SK-N-SH (cell line): ENCODE results near the gene WHRN. TPM values are rescaled to one million over a fixed set of nuclear protein-coding genes. Genes with fewer than 3 reads are reported as not detected.

Experiments used
- CTCF ChIA-PET: fragments of 300-600, 350-600 bp; formaldehyde crosslinking; extraction: SDS; loops from one replicate; lab custom pipeline; 2021; lab: Yijun Ruan, JAX
- POLR2A ChIA-PET: fragments of 350-600 bp; sonication (Branson Sonifier 250); formaldehyde crosslinking; extraction: SDS; loops from one replicate; lab custom pipeline; 2020; ENCODE audit warnings: antibody characterized with exemption, inconsistent platforms; lab: Yijun Ruan, JAX
- DNase-seq: peaks from one replicate; pipeline ENCODE4 v3.0.0; 2012
- H2AFZ ChIP-seq: fragments of 200-600 bp; sonication (generic); 2 replicates; pipeline ENCODE4 v1.8.1; 2016; ENCODE audit warnings: antibody characterized with exemption, mild to moderate bottlenecking, low read depth
- H3F3A ChIP-seq: fragments of 200-600 bp; sonication (generic); replicated peaks from 2 replicates; pipeline ENCODE3; 2016; ENCODE audit warnings: antibody characterized with exemption, mild to moderate bottlenecking; ENCODE audit not compliant: insufficient read depth
- H3K27ac ChIP-seq, 2 experiments: fragments of 200-500 bp in 1 of 2; fragments of 200-600 bp in 1 of 2; sonication (Bioruptor generic) in 1 of 2; sonication (generic), shearing (Covaris generic) in 1 of 2; 2 replicates each; pipeline versions ENCODE4 v1.5.1 to v1.6.1; 2014 to 2016; ENCODE audit warnings: low read depth in 2 of 2, inconsistent platforms in 1 of 2, low read length in 1 of 2, mild to moderate bottlenecking in 1 of 2, mixed read lengths in 1 of 2
- H3K27me3 ChIP-seq: fragments of 200-600 bp; sonication (generic), shearing (Covaris generic); 2 replicates; pipeline ENCODE4 v1.6.1; 2016; ENCODE audit warnings: mixed run types; ENCODE audit not compliant: insufficient read depth
- H3K36me3 ChIP-seq, 2 experiments: fragments of 200-500 bp in 1 of 2; fragments of 200-600 bp in 1 of 2; sonication (Bioruptor generic) in 1 of 2; sonication (generic) in 1 of 2; replicated peaks in 1 of 2; 2 replicates each; pipeline versions ENCODE3 to v1.5.1; 2014 to 2016; ENCODE audit warnings: low read length in 1 of 2, mild to moderate bottlenecking in 1 of 2; ENCODE audit not compliant: insufficient read depth in 2 of 2, control insufficient read depth in 1 of 2
- H3K4me1 ChIP-seq, 2 experiments: fragments of 200-500 bp in 1 of 2; fragments of 200-600 bp in 1 of 2; sonication (Bioruptor generic) in 1 of 2; sonication (generic), shearing (Covaris generic) in 1 of 2; 2 replicates each; pipeline versions ENCODE4 v1.5.1 to v1.6.1; 2014 to 2016; ENCODE audit warnings: low read depth in 1 of 2, low read length in 1 of 2, mixed run types in 1 of 2; ENCODE audit not compliant: insufficient read depth in 2 of 2, control insufficient read depth in 1 of 2
- H3K4me2 ChIP-seq: fragments of 200-600 bp; sonication (generic), shearing (Covaris generic); 2 replicates; pipeline ENCODE4 v1.6.1; 2017; ENCODE audit warnings: mixed run types
- H3K4me3 ChIP-seq, 2 experiments: fragments of 200-500 bp in 1 of 2; fragments of 200-600 bp in 1 of 2; sonication (Bioruptor generic) in 1 of 2; sonication (generic), shearing (Covaris generic) in 1 of 2; 2 replicates each; pipeline versions ENCODE4 v1.5.1 to v1.8.1; 2014 to 2016; ENCODE audit warnings: low read depth in 2 of 2, inconsistent platforms in 1 of 2, low read length in 1 of 2, mild to moderate bottlenecking in 1 of 2, mixed read lengths in 1 of 2, moderate library complexity in 1 of 2
- H3K79me2 ChIP-seq: fragments of 200-600 bp; sonication (generic); 2 replicates; pipeline ENCODE4 v1.8.1; 2017; ENCODE audit warnings: mild to moderate bottlenecking; ENCODE audit not compliant: insufficient read depth
- H3K9ac ChIP-seq: fragments of 200-600 bp; sonication (generic); 2 replicates; pipeline ENCODE4 v1.6.1; 2017; ENCODE audit warnings: mixed run types
- H3K9me2 ChIP-seq: fragments of 200-600 bp; sonication (generic); 2 replicates; pipeline ENCODE4 v1.6.1; 2017; ENCODE audit warnings: mixed run types
- H3K9me3 ChIP-seq: fragments of 200-600 bp; sonication (generic); 2 replicates; pipeline ENCODE4 v1.6.1; 2017; ENCODE audit warnings: mixed run types, mild to moderate bottlenecking, moderate library complexity
- H4K20me1 ChIP-seq: fragments of 200-600 bp; sonication (generic); 2 replicates; pipeline ENCODE4 v1.6.1; 2017; ENCODE audit warnings: mild to moderate bottlenecking, mixed run types; ENCODE audit not compliant: insufficient read depth
- CTCF ChIP-seq: fragments of 200-600 bp; sonication (generic); IDR thresholded peaks from 2 replicates; pipeline ENCODE4 v1.6.1; 2017; ENCODE audit warnings: antibody characterized with exemption, mild to moderate bottlenecking, moderate library complexity
- EP300 ChIP-seq, 2 experiments: IDR thresholded peaks; 2 replicates each; pipeline versions ENCODE4 v1.4.0 to v1.6.1; 2012; ENCODE audit warnings: borderline replicate concordance in 1 of 2, low read depth in 1 of 2, low read length in 1 of 2
- FOSL2 ChIP-seq: IDR thresholded peaks from 2 replicates; pipeline ENCODE4 v1.4.0; 2012; ENCODE audit warnings: low read depth, mild to moderate bottlenecking, moderate library complexity, borderline replicate concordance
- FOXJ3 ChIP-seq: sonication (generic); formaldehyde crosslinking; IDR thresholded peaks from 2 replicates; pipeline ENCODE4 v1.5.1; 2020; ENCODE audit warnings: mild to moderate bottlenecking, missing genetic modification reagents
- GATA2 ChIP-seq: sonication (generic); formaldehyde crosslinking; IDR thresholded peaks from 2 replicates; pipeline ENCODE4 v1.5.0; 2020; ENCODE audit warnings: mild to moderate bottlenecking, missing genetic modification reagents
- JUND ChIP-seq: IDR thresholded peaks from 2 replicates; pipeline ENCODE4 v1.4.0; 2012
- NFIC ChIP-seq: IDR thresholded peaks from 2 replicates; pipeline ENCODE4 v1.4.0; 2012; ENCODE audit warnings: borderline replicate concordance
- NRF1 ChIP-seq: IDR thresholded peaks from 2 replicates; pipeline ENCODE4 v1.6.1; 2012; ENCODE audit warnings: low read depth, mild to moderate bottlenecking, low read length
- POLR2AphosphoS5 ChIP-seq: IDR thresholded peaks from 2 replicates; pipeline ENCODE4 v1.6.1; 2012; ENCODE audit warnings: low read depth, low read length
- RCOR1 ChIP-seq: fragments of 150-350 bp; IDR thresholded peaks from 2 replicates; pipeline ENCODE4 v1.6.1; 2017; ENCODE audit warnings: antibody characterized with exemption, low read length
- SIN3A ChIP-seq: IDR thresholded peaks from 2 replicates; pipeline ENCODE4 v1.6.1; 2012; ENCODE audit warnings: low read depth, mild to moderate bottlenecking, low read length, moderate library complexity, borderline replicate concordance
- SMC3 ChIP-seq: IDR thresholded peaks from 2 replicates; pipeline ENCODE4 v1.6.1; 2012; ENCODE audit warnings: low read depth, low read length, improper control_type of control experiment
- TAF1 ChIP-seq: IDR thresholded peaks from 2 replicates; pipeline ENCODE4 v1.6.1; 2012; ENCODE audit warnings: low read depth, mild to moderate bottlenecking, low read length, moderate library complexity, borderline replicate concordance
- USF1 ChIP-seq: IDR thresholded peaks from 2 replicates; pipeline ENCODE4 v1.4.0; 2012; ENCODE audit warnings: low read depth, borderline replicate concordance
- WGBS: methylation state at CpG from one replicate; pipeline ENCODE4 v1.1.6; 2017; ENCODE audit warnings: low lambda C conversion rate; 5-methylcytosine and 5-hydroxymethylcytosine counted together
- polyA plus RNA-seq, 3 experiments: library from polyadenylated mRNA; depleted of rRNA; stranded (reverse); fragments of >200 nt; gene quantifications; 2 replicates each; pipeline ENCODE4 v1.2.3, GENCODE V29; 2012
- TF ChIP-seq, protein P1 (sequence below): IDR thresholded peaks from 2 replicates; pipeline ENCODE4; 2012
- TF ChIP-seq, protein P2 (sequence below): fragments of 150-350 bp; IDR thresholded peaks from 2 replicates; pipeline ENCODE4 v1.6.1; 2017; ENCODE audit warnings: antibody characterized with exemption, low read length, low read depth, borderline replicate concordance

The WHRN gene
- polyA plus RNA-seq, 1 of the 3 experiments (the other 2 are of a cell fraction) = 4.6 TPM

DNA sequence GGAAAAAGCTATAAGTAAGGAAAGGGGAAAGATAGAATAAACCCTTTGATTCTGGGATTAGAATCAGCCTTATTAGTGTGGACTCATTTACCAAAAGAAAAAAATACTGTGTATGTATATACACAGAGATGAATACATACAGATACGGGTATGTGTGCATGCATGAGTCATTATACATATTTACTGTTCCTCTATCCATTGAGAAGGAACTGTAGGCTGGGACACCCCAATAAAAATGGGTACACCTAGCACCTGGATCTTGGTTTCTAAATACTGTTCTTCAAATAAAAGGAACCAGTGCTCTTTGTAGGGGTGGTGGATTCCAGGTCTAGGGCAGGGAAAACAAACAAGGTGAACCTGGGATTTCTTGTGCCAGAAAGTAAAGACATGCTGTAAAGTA lies 48.3 kb downstream of the WHRN start:
- H3K27me3 ChIP-seq = no peaks in the 10 kb centered on the region; the same call in 1 of the 2 replicates
- TF ChIP-seq USF1 (no peak), SMC3 (no peak), CTCF (no peak), FOXJ3 (CRISPR knock-in tag) (no peak), EP300 (IDR thresholded peaks at IDR 0.05; ENCODE audit: borderline replicate concordance in 1 of 2, low read depth in 1 of 2, low read length in 1 of 2) (no peak), SIN3A (no peak), NFIC (no peak), RCOR1 (no peak), FOSL2 (no peak), JUND (no peak), TAF1 (no peak), NRF1 (no peak), POLR2AphosphoS5 (no peak), GATA2 (CRISPR knock-in tag) (no peak)
- TF ChIP-seq, protein P1, sequence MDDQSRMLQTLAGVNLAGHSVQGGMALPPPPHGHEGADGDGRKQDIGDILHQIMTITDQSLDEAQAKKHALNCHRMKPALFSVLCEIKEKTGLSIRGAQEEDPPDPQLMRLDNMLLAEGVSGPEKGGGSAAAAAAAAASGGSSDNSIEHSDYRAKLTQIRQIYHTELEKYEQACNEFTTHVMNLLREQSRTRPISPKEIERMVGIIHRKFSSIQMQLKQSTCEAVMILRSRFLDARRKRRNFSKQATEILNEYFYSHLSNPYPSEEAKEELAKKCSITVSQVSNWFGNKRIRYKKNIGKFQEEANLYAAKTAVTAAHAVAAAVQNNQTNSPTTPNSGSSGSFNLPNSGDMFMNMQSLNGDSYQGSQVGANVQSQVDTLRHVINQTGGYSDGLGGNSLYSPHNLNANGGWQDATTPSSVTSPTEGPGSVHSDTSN = no peak
- TF ChIP-seq, protein P2, sequence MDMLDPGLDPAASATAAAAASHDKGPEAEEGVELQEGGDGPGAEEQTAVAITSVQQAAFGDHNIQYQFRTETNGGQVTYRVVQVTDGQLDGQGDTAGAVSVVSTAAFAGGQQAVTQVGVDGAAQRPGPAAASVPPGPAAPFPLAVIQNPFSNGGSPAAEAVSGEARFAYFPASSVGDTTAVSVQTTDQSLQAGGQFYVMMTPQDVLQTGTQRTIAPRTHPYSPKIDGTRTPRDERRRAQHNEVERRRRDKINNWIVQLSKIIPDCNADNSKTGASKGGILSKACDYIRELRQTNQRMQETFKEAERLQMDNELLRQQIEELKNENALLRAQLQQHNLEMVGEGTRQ = no peak
- POLR2A ChIA-PET = no interaction called here
- H3K4me2 ChIP-seq = no peak overlapping the region
- no peaks in the 10 kb centered on the region for H3K79me2 ChIP-seq
- no peak overlapping the region for H3K9ac ChIP-seq
- H3K4me3 ChIP-seq = no peak overlapping the region
- H3K9me3 ChIP-seq = no peaks in the 10 kb centered on the region
- H3K27ac ChIP-seq = no peak overlapping the region
- CTCF ChIA-PET = interaction anchor here (0.6 kb wide), 1 partner anchor 38 kb away, joined by 3 read pairs; no protein-coding TSS in a partner anchor
- no peaks in the 10 kb centered on the region for H3K9me2 ChIP-seq
- no peak for DNase-seq
- 55% methylated on average over 1 of the region's 1 CpG for WGBS
- H3K36me3 ChIP-seq = no peaks in the 10 kb centered on the region
- H3K4me1 ChIP-seq = no peaks in the 10 kb centered on the region
- H4K20me1 ChIP-seq = no peaks in the 10 kb centered on the region
- no peak overlapping the region for H2AFZ ChIP-seq
- no peaks in the 10 kb centered on the region for H3F3A ChIP-seq
